PC-9 (cell line): Measurements from ENCODE around the gene VEGFD.

Experiments
- CTCF ChIP-seq: fragments of 200-600 bp; sonication (generic); conservative IDR thresholded peaks from 2 replicates; pipeline ENCODE4 v1.6.1; 2017; ENCODE audit warnings: mixed run types, antibody characterized with exemption, mild to moderate bottlenecking, moderate library complexity
- EZH2 ChIP-seq: fragments of 200-600 bp; sonication (generic); IDR thresholded peaks from 2 replicates; pipeline ENCODE4 v1.8.0; 2017; ENCODE audit warnings: antibody characterized with exemption, low read depth

GRCh38 chrX:15301924-15302323 is 82.3 kb downstream of the VEGFD start:
- TF ChIP-seq EZH2 (no peak), CTCF (no peak)
